Muscle layer of duodenum (tissue), 2 donors: ENCODE results near the gene KIRREL1.
A peak's percentile ranks its signal among the peaks of the same experiment; 100 is the strongest.

ENCODE experiments used
- H3K27ac ChIP-seq: one replicate; pipeline ENCODE4 v1.7.0; 2013; ENCODE audit warnings: mild to moderate bottlenecking, low read length
- H3K27me3 ChIP-seq: one replicate; pipeline ENCODE4 v1.7.0; 2013; ENCODE audit warnings: low read depth, mild to moderate bottlenecking, control low read depth, low read length
- H3K36me3 ChIP-seq, 2 donors: one replicate each; pipeline ENCODE4 v1.7.0; 2013; ENCODE audit warnings: low read length in 2 of 2, control low read depth in 1 of 2, mild to moderate bottlenecking in 1 of 2; ENCODE audit not compliant: insufficient read depth in 2 of 2, control insufficient read depth in 1 of 2
- H3K4me1 ChIP-seq, 2 donors: one replicate each; pipeline ENCODE4 v1.7.0; 2013; ENCODE audit warnings: low read length in 2 of 2, mild to moderate bottlenecking in 2 of 2, control low read depth in 1 of 2, moderate library complexity in 1 of 2; ENCODE audit not compliant: insufficient read depth in 2 of 2, control insufficient read depth in 1 of 2
- H3K4me3 ChIP-seq, 2 donors: one replicate each; pipeline ENCODE4 v1.7.0; 2013; ENCODE audit warnings: low read length in 2 of 2, low read depth in 1 of 2, mild to moderate bottlenecking in 1 of 2
- H3K9me3 ChIP-seq, 2 donors: one replicate each; pipeline ENCODE4 v1.7.0; 2013; ENCODE audit warnings: low read length in 2 of 2, control low read depth in 1 of 2, mild to moderate bottlenecking in 1 of 2; ENCODE audit not compliant: control insufficient read depth in 1 of 2
- donor health status: healthy.

KIRREL1 gene

GRCh38 chr1:157993147-157993917 lies at the start of gene KIRREL1:
TSS of gene KIRREL1 (plus strand) at chr1:157993645. CDS start at chr1:157993677, 32 bp downstream.
- H3K4me1 ChIP-seq: peaks cover under 1 to 35% of the 10 kb centered on the region in 2 donors
- no peaks in the 10 kb centered on the region for H3K36me3 ChIP-seq
- H3K27me3 ChIP-seq: no peaks in the 10 kb centered on the region
- peak within 1 kb of the TSS; percentile 61 for H3K27ac ChIP-seq
- H3K9me3 ChIP-seq: no peaks in the 10 kb centered on the region
- peak within 1 kb of the TSS; percentile 70 to 86 for H3K4me3 ChIP-seq

- Histone ChIP-seq H3K9me3 (no peaks in the 10 kb centered on the region), H3K27ac (no peak overlapping the region), H3K4me3 (no peak overlapping the region), H3K36me3 (no peaks in the 10 kb centered on the region), H3K27me3 (no peaks in the 10 kb centered on the region), H3K4me1 (no peaks in the 10 kb centered on the region)
Measured at GRCh38 chr1:157944663-157945280, 48.7 kb upstream of the KIRREL1 start.

GRCh38 chr1:157948312-157949073 lies 45.0 kb upstream of the KIRREL1 start:
- H3K9me3 ChIP-seq: no peaks in the 10 kb centered on the region

GRCh38 chr1:157949074-157949354 lies 44.4 kb upstream of the KIRREL1 start:
- H3K27ac ChIP-seq: no peak overlapping the region
- H3K27me3 ChIP-seq: no peaks in the 10 kb centered on the region
- no peaks in the 10 kb centered on the region for H3K4me1 ChIP-seq
- H3K36me3 ChIP-seq: no peaks in the 10 kb centered on the region
- H3K9me3 ChIP-seq: no peaks in the 10 kb centered on the region
- no peak overlapping the region for H3K4me3 ChIP-seq

More at GRCh38 chr1:157948312-157949073, 45.0 kb upstream of the KIRREL1 start:
- Histone ChIP-seq H3K4me3 (no peak overlapping the region), H3K27ac (no peak overlapping the region), H3K4me1 (no peaks in the 10 kb centered on the region), H3K27me3 (no peaks in the 10 kb centered on the region), H3K36me3 (no peaks in the 10 kb centered on the region)

GRCh38 chr1:157951230-157951629 lies 42.2 kb upstream of the KIRREL1 start:
- no peaks in the 10 kb centered on the region for H3K9me3 ChIP-seq
- H3K4me1 ChIP-seq: no peaks in the 10 kb centered on the region
- no peak overlapping the region for H3K4me3 ChIP-seq
- H3K27me3 ChIP-seq: no peaks in the 10 kb centered on the region
- H3K27ac ChIP-seq: no peak overlapping the region
- no peaks in the 10 kb centered on the region for H3K36me3 ChIP-seq

- Histone ChIP-seq H3K4me1 (no peaks in the 10 kb centered on the region), H3K9me3 (no peaks in the 10 kb centered on the region), H3K27ac (no peak overlapping the region), H3K36me3 (no peaks in the 10 kb centered on the region), H3K4me3 (no peak overlapping the region), H3K27me3 (no peaks in the 10 kb centered on the region)
Measured at GRCh38 chr1:157952601-157953000, 40.8 kb upstream of the KIRREL1 start.

- Histone ChIP-seq H3K9me3 (no peaks in the 10 kb centered on the region), H3K4me3 (no peak overlapping the region), H3K36me3 (no peaks in the 10 kb centered on the region), H3K27ac (no peak overlapping the region), H3K27me3 (no peaks in the 10 kb centered on the region), H3K4me1 (no peaks in the 10 kb centered on the region)
Measured at GRCh38 chr1:157955221-157955620, 38.2 kb upstream of the KIRREL1 start.

GRCh38 chr1:157955857-157956256 lies 37.6 kb upstream of the KIRREL1 start:
- H3K27me3 ChIP-seq: no peaks in the 10 kb centered on the region
- H3K9me3 ChIP-seq: no peaks in the 10 kb centered on the region
- no peak overlapping the region for H3K4me3 ChIP-seq
- no peaks in the 10 kb centered on the region for H3K4me1 ChIP-seq
- H3K36me3 ChIP-seq: no peaks in the 10 kb centered on the region
- no peak overlapping the region for H3K27ac ChIP-seq

GRCh38 chr1:157956732-157957131 lies 36.7 kb upstream of the KIRREL1 start:
- Histone ChIP-seq H3K4me3 (no peak overlapping the region), H3K27me3 (no peaks in the 10 kb centered on the region), H3K9me3 (no peaks in the 10 kb centered on the region), H3K4me1 (no peaks in the 10 kb centered on the region), H3K27ac (no peak overlapping the region), H3K36me3 (no peaks in the 10 kb centered on the region)

- H3K27ac ChIP-seq: no peak overlapping the region
- no peaks in the 10 kb centered on the region for H3K9me3 ChIP-seq
- no peaks in the 10 kb centered on the region for H3K36me3 ChIP-seq
- no peaks in the 10 kb centered on the region for H3K4me1 ChIP-seq
- H3K4me3 ChIP-seq: no peak overlapping the region
- no peaks in the 10 kb centered on the region for H3K27me3 ChIP-seq
Measured at GRCh38 chr1:157958263-157958662, 35.2 kb upstream of the KIRREL1 start.

GRCh38 chr1:157959750-157960149 lies 33.7 kb upstream of the KIRREL1 start:
- Histone ChIP-seq H3K27ac (no peak overlapping the region), H3K27me3 (no peaks in the 10 kb centered on the region)

More at GRCh38 chr1:157959750-157960149, 33.7 kb upstream of the KIRREL1 start:
- Histone ChIP-seq H3K9me3 (no peaks in the 10 kb centered on the region), H3K4me1 (no peaks in the 10 kb centered on the region), H3K4me3 (no peak overlapping the region), H3K36me3 (no peaks in the 10 kb centered on the region)
